Measurements from ENCODE around the gene ZNF341. TPM values are rescaled to one million over a fixed set of nuclear protein-coding genes. Genes with fewer than 3 reads are reported as not detected.

Gene ZNF341
- total RNA-seq, 1 donor from 2014 or later = 2.3 TPM

DNA sequence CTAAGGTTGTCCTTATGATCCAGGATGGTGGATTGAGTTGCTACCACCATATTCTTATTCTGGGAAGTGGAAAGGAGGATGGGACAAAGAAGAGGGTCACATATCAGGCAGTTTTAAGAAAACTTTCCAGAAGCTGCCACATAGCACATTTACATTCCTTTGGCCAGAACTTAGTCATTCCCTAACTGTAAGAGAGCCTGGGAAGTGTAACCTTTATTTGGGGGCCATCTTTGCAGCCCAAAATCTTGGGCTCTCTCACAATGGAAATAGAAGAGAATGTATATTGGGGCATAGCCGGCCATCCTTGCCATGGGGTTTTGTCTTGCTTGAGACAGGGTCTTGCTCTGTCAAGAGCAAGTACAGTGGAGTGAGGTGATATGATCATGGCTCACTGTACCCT lies 8.4 kb downstream of the ZNF341 start:
- DNase-seq (ENCODE audit: low read depth) = no peak
- Histone ChIP-seq H3K27me3 (ENCODE audit: control insufficient read depth, insufficient read depth, low read length) (no peaks in the 10 kb centered on the region), H3K4me3 (ENCODE audit: low read depth, low read length) (no peak overlapping the region), H3K36me3 (ENCODE audit: control insufficient read depth, insufficient read depth, low read length) (no peaks in the 10 kb centered on the region)
- TF ChIP-seq, protein P1, sequence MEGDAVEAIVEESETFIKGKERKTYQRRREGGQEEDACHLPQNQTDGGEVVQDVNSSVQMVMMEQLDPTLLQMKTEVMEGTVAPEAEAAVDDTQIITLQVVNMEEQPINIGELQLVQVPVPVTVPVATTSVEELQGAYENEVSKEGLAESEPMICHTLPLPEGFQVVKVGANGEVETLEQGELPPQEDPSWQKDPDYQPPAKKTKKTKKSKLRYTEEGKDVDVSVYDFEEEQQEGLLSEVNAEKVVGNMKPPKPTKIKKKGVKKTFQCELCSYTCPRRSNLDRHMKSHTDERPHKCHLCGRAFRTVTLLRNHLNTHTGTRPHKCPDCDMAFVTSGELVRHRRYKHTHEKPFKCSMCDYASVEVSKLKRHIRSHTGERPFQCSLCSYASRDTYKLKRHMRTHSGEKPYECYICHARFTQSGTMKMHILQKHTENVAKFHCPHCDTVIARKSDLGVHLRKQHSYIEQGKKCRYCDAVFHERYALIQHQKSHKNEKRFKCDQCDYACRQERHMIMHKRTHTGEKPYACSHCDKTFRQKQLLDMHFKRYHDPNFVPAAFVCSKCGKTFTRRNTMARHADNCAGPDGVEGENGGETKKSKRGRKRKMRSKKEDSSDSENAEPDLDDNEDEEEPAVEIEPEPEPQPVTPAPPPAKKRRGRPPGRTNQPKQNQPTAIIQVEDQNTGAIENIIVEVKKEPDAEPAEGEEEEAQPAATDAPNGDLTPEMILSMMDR (IDR thresholded peaks at IDR 0.05; ENCODE audit: insufficient read depth, low read length, poor library complexity, severe bottlenecking) = no peak

DNA sequence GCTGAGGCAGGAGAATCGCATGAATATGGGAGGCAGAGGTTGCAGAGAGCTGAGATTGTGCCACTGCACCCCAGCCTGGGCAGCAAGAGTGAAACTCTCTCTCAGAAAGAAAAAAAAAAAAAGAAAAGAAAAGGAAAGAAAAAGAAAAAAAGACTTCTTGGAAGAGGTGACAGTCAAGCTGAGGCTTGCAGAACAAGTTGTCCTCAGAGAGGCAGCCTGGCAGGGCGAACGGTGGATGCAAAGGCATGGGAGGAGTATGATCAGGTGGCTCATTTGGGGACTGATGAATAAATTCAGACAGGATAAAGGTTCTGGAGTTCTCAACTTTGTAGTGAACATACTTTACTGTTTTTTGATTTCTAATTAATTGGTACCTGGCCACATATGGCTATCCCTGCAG lies 12.4 kb downstream of the ZNF341 start:
- H3K36me3 ChIP-seq (ENCODE audit: control insufficient read depth, insufficient read depth, low read length) = no peaks in the 10 kb centered on the region
- DNase-seq (ENCODE audit: low read depth) = no peak
- TF ChIP-seq, protein P1 (IDR thresholded peaks at IDR 0.05; ENCODE audit: insufficient read depth, low read length, poor library complexity, severe bottlenecking) = no peak
- no peak overlapping the region for H3K4me3 ChIP-seq (ENCODE audit: low read depth, low read length)
- H3K27me3 ChIP-seq (ENCODE audit: control insufficient read depth, insufficient read depth, low read length) = no peaks in the 10 kb centered on the region

DNA sequence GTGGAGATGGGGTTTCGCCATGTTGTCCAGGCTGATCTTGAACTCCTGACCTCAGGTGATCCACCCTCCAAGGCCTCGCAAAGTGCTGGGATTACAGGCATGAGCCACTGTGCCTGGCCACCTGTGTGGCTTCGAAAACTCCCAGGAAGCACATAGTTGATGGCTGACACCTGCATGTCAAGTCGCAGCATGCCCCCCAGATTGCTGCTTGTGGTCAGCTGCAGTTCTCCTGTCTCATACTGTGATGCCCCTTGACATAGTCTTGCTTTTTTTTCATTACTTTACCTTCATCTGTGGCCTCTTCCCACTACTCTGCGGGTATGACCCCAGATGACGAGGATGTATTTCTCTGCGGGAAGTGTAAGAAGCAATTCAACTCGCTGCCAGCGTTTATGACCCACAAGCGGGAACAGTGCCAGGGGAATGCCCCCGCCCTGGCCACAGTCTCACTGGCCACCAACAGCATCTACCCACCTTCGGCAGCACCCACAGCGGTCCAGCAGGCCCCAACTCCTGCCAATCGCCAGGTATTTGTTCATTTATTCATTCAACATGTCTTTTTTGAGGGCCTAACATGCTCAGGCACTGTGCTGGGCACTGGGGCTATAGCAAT lies 13.1 kb downstream of the ZNF341 start:
- no peak for DNase-seq (ENCODE audit: low read depth)

DNA sequence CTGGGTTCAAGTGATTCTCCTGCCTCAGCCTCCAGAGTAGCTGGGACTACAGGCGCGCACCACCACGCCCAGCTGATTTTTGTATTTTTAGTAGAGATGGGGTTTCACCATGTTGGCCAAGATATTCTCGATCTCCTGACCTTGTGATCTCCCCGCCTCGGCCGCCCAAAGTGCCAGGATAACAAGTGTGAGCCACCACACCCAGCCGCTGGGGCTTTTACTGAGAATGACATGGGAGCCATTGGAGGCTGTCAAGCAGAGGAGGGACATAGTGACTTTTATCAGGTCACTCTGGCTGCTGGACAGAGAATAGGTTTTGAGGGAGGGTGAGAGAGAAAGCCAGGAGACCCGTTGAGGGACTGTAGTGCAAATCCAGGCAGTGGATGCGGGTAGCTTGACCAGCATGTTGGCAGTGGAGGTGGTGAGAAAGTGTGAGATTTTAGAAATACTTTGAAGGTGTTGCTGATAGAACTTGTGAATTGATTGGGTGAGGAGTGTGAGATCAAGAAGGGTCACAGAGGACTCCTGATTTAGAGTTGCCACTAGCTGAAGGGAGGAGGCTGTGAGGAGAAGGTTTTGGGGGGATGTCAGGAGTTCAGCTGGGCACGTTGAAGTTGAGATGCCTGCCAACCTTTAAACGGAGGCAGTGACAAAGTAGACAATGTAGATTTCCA lies 14.7 kb downstream of the ZNF341 start:
- Histone ChIP-seq H3K4me3 (ENCODE audit: low read depth, low read length) (no peak overlapping the region), H3K36me3 (ENCODE audit: control insufficient read depth, insufficient read depth, low read length) (no peaks in the 10 kb centered on the region), H3K27me3 (ENCODE audit: control insufficient read depth, insufficient read depth, low read length) (no peaks in the 10 kb centered on the region)
- DNase-seq (ENCODE audit: low read depth) = no peak
- TF ChIP-seq, protein P1 (IDR thresholded peaks at IDR 0.05; ENCODE audit: insufficient read depth, low read length, poor library complexity, severe bottlenecking) = no peak

More for the DNA sequence above, 13.1 kb downstream of the ZNF341 start:
- no peaks in the 10 kb centered on the region for H3K36me3 ChIP-seq (ENCODE audit: control insufficient read depth, insufficient read depth, low read length)
- no peak overlapping the region for H3K4me3 ChIP-seq (ENCODE audit: low read depth, low read length)
- TF ChIP-seq, protein P1 (IDR thresholded peaks at IDR 0.05; ENCODE audit: insufficient read depth, low read length, poor library complexity, severe bottlenecking) = no peak
- H3K27me3 ChIP-seq (ENCODE audit: control insufficient read depth, insufficient read depth, low read length) = no peaks in the 10 kb centered on the region

DNA sequence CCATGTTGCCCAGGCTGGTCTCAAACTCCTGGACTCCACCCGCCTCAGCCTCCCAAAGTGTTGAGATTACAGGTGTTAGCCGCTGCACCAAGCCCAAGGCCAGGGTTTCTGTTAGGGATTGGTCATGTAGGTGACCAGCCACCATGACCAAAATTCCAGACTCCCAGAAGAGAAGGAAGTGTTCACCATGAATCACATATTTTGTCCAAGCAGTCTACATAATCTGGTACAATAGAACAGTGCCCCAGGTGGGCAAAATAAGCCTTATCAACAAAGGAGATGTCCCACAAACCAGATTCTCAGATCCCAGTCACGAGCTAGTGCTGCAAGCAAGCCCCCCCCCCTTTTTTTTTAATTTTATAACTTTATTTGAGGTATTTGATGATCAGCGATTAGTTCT lies 20.0 kb downstream of the ZNF341 start:
- no peak overlapping the region for H3K4me3 ChIP-seq (ENCODE audit: low read depth, low read length)
- no peaks in the 10 kb centered on the region for H3K36me3 ChIP-seq (ENCODE audit: control insufficient read depth, insufficient read depth, low read length)
- H3K27me3 ChIP-seq (ENCODE audit: control insufficient read depth, insufficient read depth, low read length) = no peaks in the 10 kb centered on the region
- TF ChIP-seq, protein P1 (IDR thresholded peaks at IDR 0.05; ENCODE audit: insufficient read depth, low read length, poor library complexity, severe bottlenecking) = no peak
- DNase-seq (ENCODE audit: low read depth) = no peak
